Measurements from ENCODE around the gene PIEZO2.

DNA sequence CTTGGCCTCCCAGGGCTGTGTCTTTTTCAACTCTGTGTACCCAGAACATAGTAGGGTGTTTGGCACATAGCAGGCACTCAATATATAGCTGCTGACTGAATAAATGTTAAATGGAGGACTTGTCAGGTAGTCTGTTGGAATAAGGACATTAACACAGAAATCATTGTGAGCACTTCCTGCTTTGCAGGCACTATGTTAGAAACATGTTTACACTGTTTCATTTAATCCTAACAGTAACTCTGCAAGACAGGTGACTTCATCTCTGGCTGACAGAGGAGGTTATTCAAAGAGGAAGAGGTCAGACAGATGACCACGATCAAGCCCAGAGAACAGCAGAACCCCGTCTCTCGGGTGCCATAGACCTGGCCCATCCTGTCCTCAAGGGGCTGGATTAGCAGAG lies 28.0 kb upstream of the PIEZO2 start:
- TF ChIP-seq, protein P1, sequence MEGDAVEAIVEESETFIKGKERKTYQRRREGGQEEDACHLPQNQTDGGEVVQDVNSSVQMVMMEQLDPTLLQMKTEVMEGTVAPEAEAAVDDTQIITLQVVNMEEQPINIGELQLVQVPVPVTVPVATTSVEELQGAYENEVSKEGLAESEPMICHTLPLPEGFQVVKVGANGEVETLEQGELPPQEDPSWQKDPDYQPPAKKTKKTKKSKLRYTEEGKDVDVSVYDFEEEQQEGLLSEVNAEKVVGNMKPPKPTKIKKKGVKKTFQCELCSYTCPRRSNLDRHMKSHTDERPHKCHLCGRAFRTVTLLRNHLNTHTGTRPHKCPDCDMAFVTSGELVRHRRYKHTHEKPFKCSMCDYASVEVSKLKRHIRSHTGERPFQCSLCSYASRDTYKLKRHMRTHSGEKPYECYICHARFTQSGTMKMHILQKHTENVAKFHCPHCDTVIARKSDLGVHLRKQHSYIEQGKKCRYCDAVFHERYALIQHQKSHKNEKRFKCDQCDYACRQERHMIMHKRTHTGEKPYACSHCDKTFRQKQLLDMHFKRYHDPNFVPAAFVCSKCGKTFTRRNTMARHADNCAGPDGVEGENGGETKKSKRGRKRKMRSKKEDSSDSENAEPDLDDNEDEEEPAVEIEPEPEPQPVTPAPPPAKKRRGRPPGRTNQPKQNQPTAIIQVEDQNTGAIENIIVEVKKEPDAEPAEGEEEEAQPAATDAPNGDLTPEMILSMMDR (IDR thresholded peaks at IDR 0.05) = no peak
- TF ChIP-seq POLR2A (IDR thresholded peaks at IDR 0.05) = no peak
- TF ChIP-seq POLR2AphosphoS5 (IDR thresholded peaks at IDR 0.05) = no peak

All from upper lobe of left lung (tissue), 4 donors.